HG03432 (cell line): ENCODE measurements around the gene GRPR.
"Not testable (repeated sequence)": the region's sequence is repeated elsewhere in the genome, so short reads cannot be mapped to it uniquely, and the experiment has no call there.

Experiments used
- ATAC-seq: cut with Tn5 transposase; IDR thresholded peaks from one replicate; pipeline ENCODE4 v1.9.1; 2021; ENCODE audit warnings: mild to moderate bottlenecking, moderate library complexity; ENCODE audit not compliant: unreplicated experiment

The GRPR gene

GRCh38 chrX:16136080-16136479 is 12.7 kb downstream of the GRPR start:
- ATAC-seq = no peak

- ATAC-seq = peak; percentile 90
Measured at GRCh38 chrX:16137416-16138107, 14.2 kb downstream of the GRPR start.

GRCh38 chrX:16138108-16138427 is 14.7 kb downstream of the GRPR start:
- ATAC-seq = peak; percentile 19

- no peak for ATAC-seq
Measured at GRCh38 chrX:16140448-16140847, 17.1 kb downstream of the GRPR start.

- no peak for ATAC-seq
Measured at GRCh38 chrX:16140983-16141382, 17.6 kb downstream of the GRPR start.

GRCh38 chrX:16141422-16142245 is 18.3 kb downstream of the GRPR start:
- no peak for ATAC-seq

- ATAC-seq = no peak
Measured at GRCh38 chrX:16142246-16142558, 18.8 kb downstream of the GRPR start.

GRCh38 chrX:16143968-16144367 is 20.6 kb downstream of the GRPR start:
- no peak for ATAC-seq

- ATAC-seq = no peak
Measured at GRCh38 chrX:16144420-16144819, 21.1 kb downstream of the GRPR start.

GRCh38 chrX:16145093-16145492 is 21.7 kb downstream of the GRPR start:
- not testable (repeated sequence) for ATAC-seq

GRCh38 chrX:16145656-16146055 is 22.3 kb downstream of the GRPR start:
- no peak for ATAC-seq

- ATAC-seq = no peak
Measured at GRCh38 chrX:16148896-16149295, 25.5 kb downstream of the GRPR start.

GRCh38 chrX:16155581-16156096 is 32.3 kb downstream of the GRPR start:
- no peak for ATAC-seq

GRCh38 chrX:16156692-16157331 is 33.4 kb downstream of the GRPR start:
- no peak for ATAC-seq

GRCh38 chrX:16160729-16161128 is 37.4 kb downstream of the GRPR start:
- ATAC-seq = no peak

- not testable (repeated sequence) for ATAC-seq
Measured at GRCh38 chrX:16161173-16161572, 37.8 kb downstream of the GRPR start.

GRCh38 chrX:16162391-16162790 is 39.0 kb downstream of the GRPR start:
- ATAC-seq = no peak

GRCh38 chrX:16164748-16165147 is 41.4 kb downstream of the GRPR start:
- ATAC-seq = no peak

GRCh38 chrX:16167181-16167580 is 43.8 kb downstream of the GRPR start, which contains the start of gene MAGEB17:
TSS of gene MAGEB17 (plus strand) at chrX:16167481. CDS start at chrX:16170383, 2,902 bp downstream.
- no peak for ATAC-seq

- no peak for ATAC-seq
Measured at GRCh38 chrX:16171039-16171438, 47.7 kb downstream of the GRPR start.

GRCh38 chrX:16171944-16172343 is 48.6 kb downstream of the GRPR start:
- ATAC-seq = no peak

- ATAC-seq = no peak
Measured at GRCh38 chrX:16172391-16172790, 49.0 kb downstream of the GRPR start.
